GM21737 (cell line): ENCODE results near the gene SYT15B.
"Not testable (repeated sequence)": the region's sequence is repeated elsewhere in the genome, so short reads cannot be mapped to it uniquely, and the experiment has no call there.

Experiments used
- ATAC-seq: cut with Tn5 transposase; IDR thresholded peaks from one replicate; pipeline ENCODE4 v1.9.1; 2021; ENCODE audit warnings: mild to moderate bottlenecking, moderate library complexity; ENCODE audit not compliant: unreplicated experiment

Gene SYT15B

GRCh38 chr10:47730911-47731310, 32.5 kb downstream of the SYT15B start:
- ATAC-seq, result not testable (repeated sequence)

GRCh38 chr10:47725740-47726139, 37.7 kb downstream of the SYT15B start:
- not testable (repeated sequence) for ATAC-seq

- not testable (repeated sequence) for ATAC-seq
Measured at GRCh38 chr10:47725047-47725446, 38.3 kb downstream of the SYT15B start.

- not testable (repeated sequence) for ATAC-seq
Measured at GRCh38 chr10:47724119-47724518, 39.3 kb downstream of the SYT15B start.

GRCh38 chr10:47723362-47723761, 40.0 kb downstream of the SYT15B start:
- ATAC-seq, result not testable (repeated sequence)

GRCh38 chr10:47717011-47717769, 46.2 kb downstream of the SYT15B start:
- ATAC-seq, result not testable (repeated sequence)
